Esophagus muscularis mucosa (tissue), 4 donors: ENCODE measurements around the gene SKOR1. TPM values are rescaled to one million over a fixed set of nuclear protein-coding genes. Genes with fewer than 3 reads are reported as not detected.
A peak's percentile ranks its signal among the peaks of the same experiment; 100 is the strongest.

ENCODE experiments used
- DNase-seq: peaks from one replicate; pipeline ENCODE4 v3.0.0-alpha.2; 2017; ENCODE audit errors: extremely low spot score
- H3K27ac ChIP-seq, 4 donors: fragments of 200-600 bp; sonication (generic); replicated peaks in 1 of 4; 1 replicate in 3 of 4; 2 replicates in 1 of 4; pipeline ENCODE4 v1.5.1; 2016 to 2019; ENCODE audit warnings: mild to moderate bottlenecking in 1 of 4
- H3K27me3 ChIP-seq, 4 donors: fragments of 200-600 bp; sonication (generic); one replicate each; pipeline versions ENCODE4 v1.5.1 to v1.6.0; 2016 to 2019
- H3K36me3 ChIP-seq, 4 donors: fragments of 200-600 bp; sonication (generic); one replicate each; pipeline ENCODE4 v1.5.1; 2016 to 2019
- H3K4me1 ChIP-seq, 4 donors: fragments of 200-600 bp; sonication (generic); one replicate each; pipeline ENCODE4 v1.5.1; 2016 to 2019
- H3K4me3 ChIP-seq, 4 donors: fragments of 200-600 bp; sonication (generic); 1 replicate in 2 of 4; 2 replicates in 2 of 4; pipeline ENCODE4 v1.5.1; 2016 to 2019; ENCODE audit warnings: mild to moderate bottlenecking in 4 of 4, moderate library complexity in 1 of 4
- H3K9me3 ChIP-seq, 4 donors: fragments of 200-600 bp; sonication (generic); 1 replicate in 3 of 4; 2 replicates in 1 of 4; pipeline ENCODE4 v1.5.1; 2016 to 2019
- CTCF ChIP-seq, 3 experiments: fragments of 200-600 bp in 2 of 3; fragments of 450-650 bp in 1 of 3; sonication (generic) in 2 of 3; IDR thresholded peaks; one replicate each; pipeline ENCODE4 v1.5.1; 2017 to 2019; ENCODE audit warnings: antibody characterized with exemption in 3 of 3, mild to moderate bottlenecking in 2 of 3, moderate library complexity in 1 of 3
- EP300 ChIP-seq: sonication (generic); formaldehyde crosslinking; IDR thresholded peaks from one replicate; pipeline ENCODE4 v1.6.1; 2017; ENCODE audit warnings: antibody characterized with exemption
- POLR2A ChIP-seq: fragments of 450-650 bp; IDR thresholded peaks from one replicate; pipeline ENCODE4 v1.6.1; 2017; ENCODE audit warnings: antibody characterized with exemption, moderate library complexity, mild to moderate bottlenecking, low read depth
- POLR2AphosphoS5 ChIP-seq, 2 donors: sonication (generic); formaldehyde crosslinking; IDR thresholded peaks; one replicate each; pipeline ENCODE4 v1.6.1; 2017; ENCODE audit warnings: antibody characterized with exemption in 2 of 2
- WGBS: methylation state at CpG from one replicate; pipeline ENCODE4 v1.1.5; 2018; 5-methylcytosine and 5-hydroxymethylcytosine counted together
- intact Hi-C: fragments of 100-400 bp; cut with DNase I; formaldehyde crosslinking; loops from one replicate; pipeline ENCODE4 v1.15.1; 2023
- total RNA-seq, 4 donors: library from RNA; depleted of rRNA; stranded (reverse); fragments of >200 nt; gene quantifications; one replicate each; pipeline versions ENCODE4 v1.1.0 to v1.2.1, GENCODE V29; 2016

Gene SKOR1
- total RNA-seq, 4 donors from 2014 or later, result 0.58 to 1.2 (median 0.84) TPM

- H3K27ac ChIP-seq, result no peak overlapping the region
- no peaks in the 10 kb centered on the region for H3K27me3 ChIP-seq
These were observed 32.9 kb upstream of the SKOR1 start for GRCh38 chr15:67792250-67792942.

GRCh38 chr15:67794832-67795574 is 30.3 kb upstream of the SKOR1 start:
- Histone ChIP-seq H3K4me3 (no peak overlapping the region), H3K9me3 (peaks cover 0 to 11% (median 5%) of the 10 kb centered on the region in 4 donors), H3K36me3 (peaks cover under 1 to 21% (median 7%) of the 10 kb centered on the region in 4 donors), H3K27ac (no peak overlapping the region), H3K27me3 (no peaks in the 10 kb centered on the region), H3K4me1 (no peaks in the 10 kb centered on the region)
- DNase-seq, result no peak
- no peak for TF ChIP-seq POLR2A
- TF ChIP-seq CTCF (IDR thresholded peaks at IDR 0.05), result no peak
- WGBS, result 84% methylated on average over 4 of the region's 4 CpGs
- intact Hi-C loops, result no loop called here

More at GRCh38 chr15:67792250-67792942, 32.9 kb upstream of the SKOR1 start:
- H3K36me3 ChIP-seq, result peaks cover 0 to 7% (median 2%) of the 10 kb centered on the region in 4 donors
- TF ChIP-seq POLR2A (no peak), CTCF (IDR thresholded peaks at IDR 0.05) (no peak), EP300 (no peak), POLR2AphosphoS5 (IDR thresholded peaks at IDR 0.05) (no peak)
- H3K4me3 ChIP-seq, result no peak overlapping the region
- peak; percentile 60 for DNase-seq
- 70% methylated on average over 8 of the region's 8 CpGs for WGBS
- H3K9me3 ChIP-seq, result peaks cover 0 to 11% (median 5%) of the 10 kb centered on the region in 4 donors
- H3K4me1 ChIP-seq, result no peaks in the 10 kb centered on the region
- intact Hi-C loops, result no loop called here

DNA sequence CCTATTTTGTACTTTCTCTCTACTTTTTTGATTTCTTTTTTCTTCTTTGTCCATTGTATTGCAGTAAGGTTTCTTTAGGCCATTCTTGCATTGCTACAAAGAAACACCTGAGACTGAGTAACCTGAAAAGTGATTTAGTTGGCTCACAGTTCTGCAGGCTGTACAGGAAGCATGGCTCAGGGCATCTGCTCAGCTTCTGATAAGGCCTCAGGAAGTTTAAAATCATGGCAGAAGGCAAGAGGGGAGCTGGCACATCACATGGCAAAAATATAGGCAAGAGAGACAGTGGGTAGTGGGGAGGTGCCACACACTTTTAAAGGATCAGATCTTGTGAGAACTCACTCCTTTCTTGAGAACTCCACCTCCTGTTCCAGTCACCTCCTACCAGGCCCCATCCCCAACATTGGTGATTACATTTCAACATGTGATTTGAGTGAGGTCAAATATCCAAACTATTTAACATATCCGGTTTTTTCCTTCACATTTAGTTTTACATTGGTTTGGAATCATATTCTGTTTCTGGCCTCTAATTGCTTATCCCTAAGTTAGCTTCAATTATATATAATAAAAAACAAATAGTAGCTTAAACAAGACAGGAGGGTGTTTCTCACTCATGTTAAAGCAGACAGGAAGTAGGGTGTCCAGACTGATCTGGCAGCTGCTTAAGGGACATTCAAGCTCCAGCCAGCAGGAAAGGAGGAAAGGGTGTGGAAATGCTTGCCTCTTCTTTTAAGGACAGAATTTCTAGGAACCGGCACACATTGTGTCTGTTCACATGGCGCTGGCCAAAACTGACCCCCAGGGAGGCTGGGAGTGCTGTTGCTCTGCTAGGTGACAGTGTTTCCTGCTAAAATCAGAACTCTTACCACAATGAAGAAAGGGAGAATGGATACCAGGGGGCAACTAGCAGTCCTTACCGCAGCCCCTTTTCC is 28.8 kb upstream of the SKOR1 start:
- 60% methylated on average over 4 of the region's 4 CpGs for WGBS
- Histone ChIP-seq H3K27me3 (no peaks in the 10 kb centered on the region), H3K27ac (no peak overlapping the region), H3K4me1 (no peaks in the 10 kb centered on the region), H3K4me3 (no peak overlapping the region), H3K36me3 (peaks cover 0 to 17% (median 7%) of the 10 kb centered on the region in 4 donors), H3K9me3 (peaks cover 0 to 11% (median 5%) of the 10 kb centered on the region in 4 donors)
- intact Hi-C loops, result no loop called here
- TF ChIP-seq CTCF (IDR thresholded peaks at IDR 0.05), result no peak
- TF ChIP-seq POLR2AphosphoS5 (IDR thresholded peaks at IDR 0.05), result no peak
- no peak for TF ChIP-seq POLR2A
- DNase-seq, result no peak

- Histone ChIP-seq H3K4me3 (no peak overlapping the region), H3K27ac (no peak overlapping the region), H3K4me1 (no peaks in the 10 kb centered on the region), H3K27me3 (no peaks in the 10 kb centered on the region), H3K9me3 (peaks cover 0 to 8% (median 4%) of the 10 kb centered on the region in 4 donors), H3K36me3 (peaks cover 0 to 24% (median 9%) of the 10 kb centered on the region in 4 donors)
- TF ChIP-seq CTCF (IDR thresholded peaks at IDR 0.05), result no peak
- TF ChIP-seq EP300, result no peak
- no peak for TF ChIP-seq POLR2AphosphoS5 (IDR thresholded peaks at IDR 0.05)
- 86% methylated on average over 6 of the region's 6 CpGs for WGBS
- intact Hi-C loops, result no loop called here
- no peak for DNase-seq
These were observed 25.5 kb upstream of the SKOR1 start for GRCh38 chr15:67799801-67800205.
